ENCODE measurements around the gene SCAI. TPM values are rescaled to one million over a fixed set of nuclear protein-coding genes. Genes with fewer than 3 reads are reported as not detected.

Gene SCAI
- total and polyA plus RNA-seq, 9 of the 15 experiments (the other 6 are each of a cell fraction or from before 2014, with no cell fraction given), result 0.70 to 12.4 (median 4.2) TPM

DNA sequence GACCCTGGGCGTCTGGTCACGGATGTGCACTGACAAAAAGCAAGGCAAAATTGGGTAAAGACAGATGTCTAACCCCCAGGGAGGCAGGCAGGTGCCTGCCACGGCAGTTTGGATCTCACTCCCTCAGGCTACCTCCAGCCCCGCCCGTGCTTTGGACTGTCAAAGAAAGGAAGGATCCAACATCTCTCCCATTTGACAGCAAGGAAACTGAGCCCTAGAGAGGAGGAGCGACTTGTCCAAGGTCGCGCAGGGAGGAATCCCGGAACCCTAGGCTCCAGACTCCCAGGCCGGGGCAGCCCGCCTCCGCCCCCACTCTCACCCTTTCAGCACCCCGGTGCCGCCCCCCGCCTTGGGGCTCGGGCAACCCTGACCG, 202.8 kb downstream of the SCAI start:
- Histone ChIP-seq H3K27ac (ENCODE audit: extremely low read depth, low read depth, low read length) (peak overlapping the region; percentile 95), H3K79me2 (ENCODE audit: control insufficient read depth, insufficient read depth, low read length) (peaks cover 27% of the 10 kb centered on the region), H4K20me1 (replicated peaks; ENCODE audit: control insufficient read depth, insufficient read depth, low read length) (no peaks in the 10 kb centered on the region), H3K4me1 (replicated peaks in 1 of 2; ENCODE audit: control insufficient read depth in 2 of 2, insufficient read depth in 2 of 2, low read length in 2 of 2) (peaks cover 6 to 8% of the 10 kb centered on the region in 2 experiments; a peak in 3 of 5 replicates), H2AFZ (ENCODE audit: low read depth, low read length) (peak overlapping the region; percentile 85), H3K9me1 (ENCODE audit: control insufficient read depth, insufficient read depth, low read length) (no peaks in the 10 kb centered on the region), H3K9me3 (replicated peaks; ENCODE audit: control insufficient read depth, insufficient read depth, low read depth, low read length) (no peaks in the 10 kb centered on the region), H3K27me3 (ENCODE audit: control insufficient read depth in 2 of 2, insufficient read depth in 2 of 2, low read length in 2 of 2) (no peaks in the 10 kb centered on the region), H3K4me3 (peak overlapping the region; percentile 75), H3K4me2 (ENCODE audit: insufficient read depth, low read length) (peak overlapping the region; percentile 99), H3K36me3 (ENCODE audit: control insufficient read depth, insufficient read depth, low read length) (peaks cover 24% of the 10 kb centered on the region), H3K9ac (ENCODE audit: insufficient read depth in 1 of 2, low read depth in 2 of 2, low read length in 2 of 2) (peak overlapping the region; percentile 95 to 96)
- peak; percentile 64 for ATAC-seq
- ChIA-PET CTCF (ENCODE audit: low intra/inter-chr PET ratio) (no interaction called here), POLR2A (no interaction called here)
- no peak for DNase-seq (ENCODE audit: extremely low read depth in 1 of 4, low spot score in 3 of 4)
- intact Hi-C loops (cut with micrococcal nuclease), result loop anchor here (2.0 kb wide), 1 partner anchor 70 kb away; no protein-coding TSS in a partner anchor
- no TSS peak for BruUV-seq (replicated peaks)
- WGBS (ENCODE audit: insufficient coverage, low coverage, missing lambda C conversion rate), result 1% methylated on average over 17 of the region's 17 CpGs
- peak; percentile 11 for FAIRE-seq
- in situ Hi-C loops (cut with MboI), result no loop called here
- TF ChIP-seq ZNF785 (CRISPR knock-in tag; IDR thresholded peaks at IDR 0.05) (no peak), DMBX1 (CRISPR knock-in tag; IDR thresholded peaks at IDR 0.05; ENCODE audit: borderline replicate concordance) (no peak), TAF7 (tag; IDR thresholded peaks at IDR 0.05) (peak; percentile 18; the same call in 1 of the 2 replicates), TEAD1 (CRISPR knock-in tag; IDR thresholded peaks at IDR 0.05) (peak in 1 of 2 experiments; percentile 47; a peak in 1 of 4 replicates), SMARCA4 (IDR thresholded peaks at IDR 0.05) (0 out of 2 replicates have a peak, but pooled peaks have one; percentile 4), EGR1 (conservative IDR thresholded peaks at IDR 0.05) (peak; percentile 75), PTRF (tag; IDR thresholded peaks at IDR 0.05) (no peak), ZNF431 (CRISPR knock-in tag; IDR thresholded peaks at IDR 0.05) (no peak), KDM2B (CRISPR knock-in tag; IDR thresholded peaks at IDR 0.05) (0 out of 2 replicates have a peak, but pooled peaks have one; percentile 40), TFAM (CRISPR knock-in tag; conservative IDR thresholded peaks at IDR 0.05) (no peak), TBL1XR1 (IDR thresholded peaks at IDR 0.05; ENCODE audit: low read length in 2 of 2) (no peak), POLR2AphosphoS2 (IDR thresholded peaks at IDR 0.05; ENCODE audit: low read length) (no peak), GABPA (tag; conservative IDR thresholded peaks at IDR 0.05; ENCODE audit: low read depth) (0 out of 2 replicates have a peak, but pooled peaks have one; percentile 81), ZNF696 (CRISPR knock-in tag; conservative IDR thresholded peaks at IDR 0.05) (no peak), ZSCAN32 (CRISPR knock-in tag; IDR thresholded peaks at IDR 0.05) (0 out of 2 replicates have a peak, but pooled peaks have one; percentile 45)
- TF ChIP-seq, protein P1, sequence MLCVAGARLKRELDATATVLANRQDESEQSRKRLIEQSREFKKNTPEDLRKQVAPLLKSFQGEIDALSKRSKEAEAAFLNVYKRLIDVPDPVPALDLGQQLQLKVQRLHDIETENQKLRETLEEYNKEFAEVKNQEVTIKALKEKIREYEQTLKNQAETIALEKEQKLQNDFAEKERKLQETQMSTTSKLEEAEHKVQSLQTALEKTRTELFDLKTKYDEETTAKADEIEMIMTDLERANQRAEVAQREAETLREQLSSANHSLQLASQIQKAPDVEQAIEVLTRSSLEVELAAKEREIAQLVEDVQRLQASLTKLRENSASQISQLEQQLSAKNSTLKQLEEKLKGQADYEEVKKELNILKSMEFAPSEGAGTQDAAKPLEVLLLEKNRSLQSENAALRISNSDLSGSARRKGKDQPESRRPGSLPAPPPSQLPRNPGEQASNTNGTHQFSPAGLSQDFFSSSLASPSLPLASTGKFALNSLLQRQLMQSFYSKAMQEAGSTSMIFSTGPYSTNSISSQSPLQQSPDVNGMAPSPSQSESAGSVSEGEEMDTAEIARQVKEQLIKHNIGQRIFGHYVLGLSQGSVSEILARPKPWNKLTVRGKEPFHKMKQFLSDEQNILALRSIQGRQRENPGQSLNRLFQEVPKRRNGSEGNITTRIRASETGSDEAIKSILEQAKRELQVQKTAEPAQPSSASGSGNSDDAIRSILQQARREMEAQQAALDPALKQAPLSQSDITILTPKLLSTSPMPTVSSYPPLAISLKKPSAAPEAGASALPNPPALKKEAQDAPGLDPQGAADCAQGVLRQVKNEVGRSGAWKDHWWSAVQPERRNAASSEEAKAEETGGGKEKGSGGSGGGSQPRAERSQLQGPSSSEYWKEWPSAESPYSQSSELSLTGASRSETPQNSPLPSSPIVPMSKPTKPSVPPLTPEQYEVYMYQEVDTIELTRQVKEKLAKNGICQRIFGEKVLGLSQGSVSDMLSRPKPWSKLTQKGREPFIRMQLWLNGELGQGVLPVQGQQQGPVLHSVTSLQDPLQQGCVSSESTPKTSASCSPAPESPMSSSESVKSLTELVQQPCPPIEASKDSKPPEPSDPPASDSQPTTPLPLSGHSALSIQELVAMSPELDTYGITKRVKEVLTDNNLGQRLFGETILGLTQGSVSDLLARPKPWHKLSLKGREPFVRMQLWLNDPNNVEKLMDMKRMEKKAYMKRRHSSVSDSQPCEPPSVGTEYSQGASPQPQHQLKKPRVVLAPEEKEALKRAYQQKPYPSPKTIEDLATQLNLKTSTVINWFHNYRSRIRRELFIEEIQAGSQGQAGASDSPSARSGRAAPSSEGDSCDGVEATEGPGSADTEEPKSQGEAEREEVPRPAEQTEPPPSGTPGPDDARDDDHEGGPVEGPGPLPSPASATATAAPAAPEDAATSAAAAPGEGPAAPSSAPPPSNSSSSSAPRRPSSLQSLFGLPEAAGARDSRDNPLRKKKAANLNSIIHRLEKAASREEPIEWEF (CRISPR knock-in tag; IDR thresholded peaks at IDR 0.05), result no peak
- TF ChIP-seq, protein P2, sequence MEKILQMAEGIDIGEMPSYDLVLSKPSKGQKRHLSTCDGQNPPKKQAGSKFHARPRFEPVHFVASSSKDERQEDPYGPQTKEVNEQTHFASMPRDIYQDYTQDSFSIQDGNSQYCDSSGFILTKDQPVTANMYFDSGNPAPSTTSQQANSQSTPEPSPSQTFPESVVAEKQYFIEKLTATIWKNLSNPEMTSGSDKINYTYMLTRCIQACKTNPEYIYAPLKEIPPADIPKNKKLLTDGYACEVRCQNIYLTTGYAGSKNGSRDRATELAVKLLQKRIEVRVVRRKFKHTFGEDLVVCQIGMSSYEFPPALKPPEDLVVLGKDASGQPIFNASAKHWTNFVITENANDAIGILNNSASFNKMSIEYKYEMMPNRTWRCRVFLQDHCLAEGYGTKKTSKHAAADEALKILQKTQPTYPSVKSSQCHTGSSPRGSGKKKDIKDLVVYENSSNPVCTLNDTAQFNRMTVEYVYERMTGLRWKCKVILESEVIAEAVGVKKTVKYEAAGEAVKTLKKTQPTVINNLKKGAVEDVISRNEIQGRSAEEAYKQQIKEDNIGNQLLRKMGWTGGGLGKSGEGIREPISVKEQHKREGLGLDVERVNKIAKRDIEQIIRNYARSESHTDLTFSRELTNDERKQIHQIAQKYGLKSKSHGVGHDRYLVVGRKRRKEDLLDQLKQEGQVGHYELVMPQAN (IDR thresholded peaks at IDR 0.05; ENCODE audit: borderline replicate concordance), result peak; percentile 64; the same call in 1 of the 2 replicates

All from K562 (cell line).